PC-3 (cell line): ENCODE measurements around the gene CTF1. TPM values are rescaled to one million over a fixed set of nuclear protein-coding genes. Genes with fewer than 3 reads are reported as not detected.
A peak's percentile ranks its signal among the peaks of the same experiment; 100 is the strongest.

ENCODE experiments used
- ATAC-seq: fragments of 200-7000 bp; cut with Tn5 transposase; 2 replicates; pipeline ENCODE4 v1.9.1; 2020; ENCODE audit warnings: mild to moderate bottlenecking, moderate library complexity
- BruUV-seq: library from RNA; stranded (reverse); fragments of 400-500 nt; replicated peaks from 2 replicates; lab custom pipeline; 2021; lab: Mats Ljungman, UMichigan
- CTCF ChIA-PET: fragments of 300-600 bp; sonication (Branson Sonifier 250); formaldehyde crosslinking; loops from one replicate; lab custom pipeline; 2022; ENCODE audit warnings: antibody characterized with exemption; lab: Charles Lee
- POLR2A ChIA-PET: fragments of 300-600 bp; sonication (Branson Sonifier 250); formaldehyde crosslinking; loops from one replicate; lab custom pipeline; 2022; ENCODE audit warnings: antibody characterized with exemption; ENCODE audit not compliant: unreplicated experiment; lab: Charles Lee
- DNase-seq: peaks from one replicate; pipeline ENCODE4 v3.0.0-alpha.2; 2015
- H2AFZ ChIP-seq: fragments of 300-600 bp; sonication (generic); 2 replicates; pipeline ENCODE4 v1.6.0; 2016; ENCODE audit warnings: antibody characterized with exemption, low read length
- H3F3A ChIP-seq: fragments of 300-600 bp; sonication (generic); one replicate; pipeline ENCODE4 v1.6.0; 2017; ENCODE audit warnings: antibody characterized with exemption, low read length, control low read depth, mild to moderate bottlenecking; ENCODE audit not compliant: unreplicated experiment
- H3K27ac ChIP-seq: fragments of 300-600 bp; sonication (generic); 2 replicates; pipeline ENCODE4 v1.5.1; 2016; ENCODE audit warnings: mild to moderate bottlenecking, low read length
- H3K27me3 ChIP-seq: fragments of 300-600 bp; sonication (generic); 2 replicates; pipeline ENCODE4 v1.6.1; 2016; ENCODE audit warnings: low read length, mixed read lengths
- H3K36me3 ChIP-seq: fragments of 300-600 bp; sonication (generic); 2 replicates; pipeline ENCODE4 v1.6.1; 2016; ENCODE audit warnings: low read depth, mixed run types, low read length, mixed read lengths
- H3K4me1 ChIP-seq: fragments of 300-600 bp; sonication (generic); 2 replicates; pipeline ENCODE4 v1.5.1; 2016; ENCODE audit warnings: low read length; ENCODE audit not compliant: insufficient read depth
- H3K4me2 ChIP-seq: fragments of 300-600 bp; sonication (generic); 2 replicates; pipeline ENCODE4 v1.6.0; 2016; ENCODE audit warnings: low read length
- H3K4me3 ChIP-seq: fragments of 300-600 bp; sonication (generic); 2 replicates; pipeline ENCODE4 v1.5.1; 2016; ENCODE audit warnings: mild to moderate bottlenecking, low read length, mixed read lengths
- H3K79me2 ChIP-seq: fragments of 300-600 bp; sonication (generic); 2 replicates; pipeline ENCODE4 v1.6.1; 2017; ENCODE audit warnings: low read length, mixed read lengths
- H3K9ac ChIP-seq: fragments of 300-600 bp; sonication (generic); 2 replicates; pipeline ENCODE4 v1.6.0; 2016; ENCODE audit warnings: mild to moderate bottlenecking, low read length
- H3K9me2 ChIP-seq: fragments of 300-600 bp; sonication (generic); replicated peaks from 2 replicates; pipeline ENCODE4 v1.6.1; 2016; ENCODE audit warnings: mixed run types, low read length, mixed read lengths
- H3K9me3 ChIP-seq: fragments of 300-600 bp; sonication (generic); 2 replicates; pipeline ENCODE4 v1.6.1; 2016; ENCODE audit warnings: low read length, mixed read lengths
- H4K20me1 ChIP-seq: fragments of 300-600 bp; sonication (generic); 2 replicates; pipeline ENCODE4 v1.6.1; 2016; ENCODE audit warnings: low read length, mixed read lengths
- EZH2 ChIP-seq: fragments of 300-600 bp; sonication (generic); IDR thresholded peaks from one replicate; pipeline ENCODE4 v1.6.1; 2017; ENCODE audit warnings: antibody characterized with exemption, mild to moderate bottlenecking, low read length; ENCODE audit not compliant: unreplicated experiment
- EZH2phosphoT487 ChIP-seq: fragments of 300-600 bp; sonication (generic); IDR thresholded peaks from 2 replicates; pipeline ENCODE4 v1.6.1; 2018; ENCODE audit warnings: mild to moderate bottlenecking, antibody characterized with exemption, low read length, borderline replicate concordance
- intact Hi-C: fragments of 100-400 bp; cut with micrococcal nuclease; formaldehyde crosslinking; loops from 2 replicates; pipeline ENCODE4 v1.9.0; 2023
- total RNA-seq: library from RNA; depleted of rRNA; stranded (reverse); fragments of >200 nt; gene quantifications from 2 replicates; pipeline ENCODE4 v1.2.3, GENCODE V29; 2014
- TF ChIP-seq, protein P1 (sequence below): fragments of 300-600 bp; sonication (generic); conservative IDR thresholded peaks from 2 replicates; pipeline ENCODE4 v1.5.1; 2017; ENCODE audit warnings: antibody characterized with exemption, low read depth, mild to moderate bottlenecking, low read length

CTF1 gene
- total RNA-seq, 1 experiment from 2014 or later = 0.29 TPM

DNA sequence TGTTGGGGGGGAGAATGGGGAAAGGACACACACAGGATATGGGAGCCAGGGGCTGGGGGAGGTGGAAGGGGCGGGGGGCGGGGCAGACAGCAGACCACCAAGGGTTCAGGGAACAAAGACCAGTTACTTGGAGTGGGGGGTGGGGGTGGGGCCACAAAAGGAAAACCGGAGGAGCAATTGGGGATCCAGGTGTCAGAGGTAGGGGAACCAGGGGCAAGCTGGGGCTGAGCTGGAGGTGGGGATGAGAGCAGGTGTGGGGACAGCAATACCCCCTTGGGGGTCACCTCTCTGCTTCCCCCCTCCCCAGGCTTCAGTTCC is 51.1 kb downstream of the CTF1 start:
- H3K79me2 ChIP-seq = no peaks in the 10 kb centered on the region
- TF ChIP-seq EZH2phosphoT487 (no peak), EZH2 (no peak)
- TF ChIP-seq, protein P1, sequence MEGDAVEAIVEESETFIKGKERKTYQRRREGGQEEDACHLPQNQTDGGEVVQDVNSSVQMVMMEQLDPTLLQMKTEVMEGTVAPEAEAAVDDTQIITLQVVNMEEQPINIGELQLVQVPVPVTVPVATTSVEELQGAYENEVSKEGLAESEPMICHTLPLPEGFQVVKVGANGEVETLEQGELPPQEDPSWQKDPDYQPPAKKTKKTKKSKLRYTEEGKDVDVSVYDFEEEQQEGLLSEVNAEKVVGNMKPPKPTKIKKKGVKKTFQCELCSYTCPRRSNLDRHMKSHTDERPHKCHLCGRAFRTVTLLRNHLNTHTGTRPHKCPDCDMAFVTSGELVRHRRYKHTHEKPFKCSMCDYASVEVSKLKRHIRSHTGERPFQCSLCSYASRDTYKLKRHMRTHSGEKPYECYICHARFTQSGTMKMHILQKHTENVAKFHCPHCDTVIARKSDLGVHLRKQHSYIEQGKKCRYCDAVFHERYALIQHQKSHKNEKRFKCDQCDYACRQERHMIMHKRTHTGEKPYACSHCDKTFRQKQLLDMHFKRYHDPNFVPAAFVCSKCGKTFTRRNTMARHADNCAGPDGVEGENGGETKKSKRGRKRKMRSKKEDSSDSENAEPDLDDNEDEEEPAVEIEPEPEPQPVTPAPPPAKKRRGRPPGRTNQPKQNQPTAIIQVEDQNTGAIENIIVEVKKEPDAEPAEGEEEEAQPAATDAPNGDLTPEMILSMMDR = no peak
- peaks cover 8% of the 10 kb centered on the region for H3K4me1 ChIP-seq
- DNase-seq (no peak), ATAC-seq (no peak)
- no peak overlapping the region for H3K27ac ChIP-seq
- no peak overlapping the region for H2AFZ ChIP-seq
- BruUV-seq = no TSS peak
- no peaks in the 10 kb centered on the region for H3F3A ChIP-seq
- intact Hi-C loops = no loop called here
- no peaks in the 10 kb centered on the region for H3K9me3 ChIP-seq
- H3K9ac ChIP-seq = no peak overlapping the region
- peaks cover 3% of the 10 kb centered on the region; the same call in 1 of the 2 replicates for H3K36me3 ChIP-seq
- CTCF ChIA-PET = no interaction called here
- no peak overlapping the region for H3K4me2 ChIP-seq
- H3K4me3 ChIP-seq = no peak overlapping the region
- POLR2A ChIA-PET = no interaction called here
- H3K27me3 ChIP-seq = no peaks in the 10 kb centered on the region
- H4K20me1 ChIP-seq = no peaks in the 10 kb centered on the region
- H3K9me2 ChIP-seq = no peaks in the 10 kb centered on the region

DNA sequence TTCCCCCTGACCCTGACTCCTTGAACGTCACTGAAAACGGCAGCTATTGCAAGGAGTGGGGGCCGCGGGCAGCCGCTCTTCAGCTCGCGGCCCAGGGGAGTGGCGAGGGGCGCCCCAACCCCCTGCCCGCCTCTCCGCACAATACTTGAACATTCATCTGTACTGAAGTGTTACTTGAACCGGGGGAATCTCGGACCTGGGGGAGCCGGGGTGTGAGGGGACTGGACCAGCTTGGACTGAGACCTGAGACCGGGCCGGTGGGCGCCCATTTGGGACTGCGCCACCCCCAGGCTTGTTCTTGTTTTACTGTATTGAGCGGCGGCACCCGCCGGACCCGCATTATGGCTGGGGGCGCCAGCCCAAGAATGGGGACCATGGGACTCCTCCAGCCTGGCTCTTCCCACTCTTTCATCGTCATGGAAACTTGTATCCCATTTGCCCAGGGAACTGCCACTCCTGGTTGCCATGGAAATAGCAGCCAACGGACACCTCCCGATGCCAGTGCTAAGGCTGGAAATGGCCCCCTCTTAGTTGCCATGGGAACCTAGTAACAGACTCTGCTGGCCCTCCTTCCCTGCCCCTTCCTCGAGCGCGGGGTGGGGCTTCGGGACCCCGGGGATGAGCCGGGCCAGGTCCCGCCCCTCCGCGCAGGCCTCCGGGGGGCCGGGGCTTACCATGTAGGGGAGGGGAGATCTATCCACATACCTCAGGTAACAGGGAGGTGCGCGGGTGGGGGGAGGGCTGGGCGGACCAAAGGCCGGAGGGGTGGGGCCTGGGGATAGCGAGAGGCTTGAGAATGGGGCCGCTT is 51.6 kb downstream of the CTF1 start:
- H3K4me3 ChIP-seq = peak overlapping the region; percentile 79
- intact Hi-C loops = no loop called here
- H3K9ac ChIP-seq = no peak overlapping the region
- peak overlapping the region; percentile 97 for H3K4me2 ChIP-seq
- peak overlapping the region; percentile 84; the same call in 1 of the 2 replicates for H2AFZ ChIP-seq
- no peaks in the 10 kb centered on the region for H3K27me3 ChIP-seq
- no peaks in the 10 kb centered on the region for H3K9me2 ChIP-seq
- ChIA-PET CTCF (no interaction called here), POLR2A (no interaction called here)
- DNase-seq (peak; percentile 68), ATAC-seq (peak; percentile 51)
- no peaks in the 10 kb centered on the region; the same call in 1 of the 2 replicates for H3K36me3 ChIP-seq
- TF ChIP-seq EZH2 = no peak
- TF ChIP-seq, protein P1 = no peak
- TF ChIP-seq EZH2phosphoT487 = no peak
- no peaks in the 10 kb centered on the region for H3K9me3 ChIP-seq
- H3K4me1 ChIP-seq = peaks cover 8% of the 10 kb centered on the region
- H3F3A ChIP-seq = no peaks in the 10 kb centered on the region
- no TSS peak for BruUV-seq
- H3K79me2 ChIP-seq = no peaks in the 10 kb centered on the region
- no peaks in the 10 kb centered on the region for H4K20me1 ChIP-seq
- H3K27ac ChIP-seq = no peak overlapping the region
